Activated CD4-positive, alpha-beta T cell treated with anti-CD3 and anti-CD28 coated beads, Interleukin-2, amount 50 U/mL, for 48 hours (primary cell): ENCODE measurements around the gene RAD51D.
A peak's percentile ranks its signal among the peaks of the same experiment; 100 is the strongest.
"Not testable (repeated sequence)": the region's sequence is repeated elsewhere in the genome, so short reads cannot be mapped to it uniquely, and the experiment has no call there.

Experiments
- DNase-seq, 2 experiments: peaks; one replicate each; pipeline ENCODE4 v3.0.0-alpha.2; 2020

The RAD51D gene

GRCh38 chr17:35141681-35142466 is 22.2 kb upstream of the RAD51D start, which contains the start of gene NLE1:
TSS of gene NLE1 (minus strand) at chr17:35142303. CDS start at chr17:35142275, 28 bp downstream.
- peak; percentile 91 to 92 for DNase-seq

GRCh38 chr17:35138218-35138617 is 18.6 kb upstream of the RAD51D start:
- no peak for DNase-seq

GRCh38 chr17:35135322-35135721 is 15.7 kb upstream of the RAD51D start:
- DNase-seq, result no peak

GRCh38 chr17:35132816-35133550 is 13.3 kb upstream of the RAD51D start:
- no peak for DNase-seq

- no peak for DNase-seq
These were observed 12.4 kb upstream of the RAD51D start for GRCh38 chr17:35132099-35132498.

GRCh38 chr17:35130392-35130791 is 10.7 kb upstream of the RAD51D start:
- no peak for DNase-seq

GRCh38 chr17:35129973-35130351 is 10.3 kb upstream of the RAD51D start:
- DNase-seq, result no peak

GRCh38 chr17:35129154-35129972 is 9.7 kb upstream of the RAD51D start:
- DNase-seq, result no peak

GRCh38 chr17:35127751-35128514 is 8.3 kb upstream of the RAD51D start:
- no peak for DNase-seq

- no peak for DNase-seq
These were observed 1.7 kb upstream of the RAD51D start, which contains the start of gene FNDC8 for GRCh38 chr17:35121315-35121714. TSS of gene FNDC8 (plus strand) at chr17:35121615. CDS start at chr17:35121694, 79 bp downstream.

GRCh38 chr17:35117984-35118383 is 1.7 kb downstream of the RAD51D start:
- peak in 1 of 2 experiments; percentile 35 for DNase-seq

- no peak for DNase-seq
These were observed 2.8 kb downstream of the RAD51D start for GRCh38 chr17:35116845-35117244.

GRCh38 chr17:35110791-35111190 is 8.9 kb downstream of the RAD51D start:
- not testable (repeated sequence) for DNase-seq

- DNase-seq, result no peak
These were observed 14.7 kb downstream of the RAD51D start for GRCh38 chr17:35104844-35105450.

GRCh38 chr17:35103271-35103670 is 16.4 kb downstream of the RAD51D start:
- DNase-seq, result no peak

- DNase-seq, result no peak
These were observed 17.9 kb downstream of the RAD51D start for GRCh38 chr17:35101725-35102124.

- DNase-seq, result no peak
These were observed 18.6 kb downstream of the RAD51D start for GRCh38 chr17:35101036-35101435.

- DNase-seq, result no peak
These were observed 19.8 kb downstream of the RAD51D start for GRCh38 chr17:35099908-35100307.

- DNase-seq, result no peak
These were observed 21.9 kb downstream of the RAD51D start for GRCh38 chr17:35097776-35098175.

- no peak for DNase-seq
These were observed 23.9 kb downstream of the RAD51D start for GRCh38 chr17:35095741-35096140.

GRCh38 chr17:35094902-35095301 is 24.8 kb downstream of the RAD51D start:
- no peak for DNase-seq

- DNase-seq, result not testable (repeated sequence)
These were observed 29.0 kb downstream of the RAD51D start for GRCh38 chr17:35090707-35091106.
